Mucosa of gallbladder (tissue), 1 donor: ENCODE data around the gene AGAP3. TPM values are rescaled to one million over a fixed set of nuclear protein-coding genes. Genes with fewer than 3 reads are reported as not detected.

ENCODE experiments used
- DNase-seq: peaks from one replicate; pipeline ENCODE4 v3.0.0-alpha.2; 2020; ENCODE audit warnings: low spot score
- total RNA-seq: library from RNA; stranded (reverse); gene quantifications from one replicate; pipeline ENCODE4 v1.2.1, GENCODE V29; 2021
- donor health status: DM: no; HTN: no; CAD: no.

AGAP3 gene
- total RNA-seq, 1 donor from 2014 or later = 98.4 TPM

- DNase-seq = no peak
Measured at GRCh38 chr7:151123158-151123821, 37.0 kb downstream of the AGAP3 start.

- DNase-seq = peak; percentile 88
Measured at GRCh38 chr7:151123822-151124464, 37.7 kb downstream of the AGAP3 start.

GRCh38 chr7:151124481-151124880 is 38.2 kb downstream of the AGAP3 start:
- DNase-seq = no peak

GRCh38 chr7:151124899-151125399 is 38.7 kb downstream of the AGAP3 start:
- no peak for DNase-seq

- DNase-seq = peak; percentile 38
Measured at GRCh38 chr7:151125470-151125845, 39.2 kb downstream of the AGAP3 start.

GRCh38 chr7:151125846-151126481 is 39.7 kb downstream of the AGAP3 start:
- DNase-seq = no peak

GRCh38 chr7:151126491-151127137 is 40.3 kb downstream of the AGAP3 start:
- peak; percentile 74 for DNase-seq

GRCh38 chr7:151128144-151128543 is 41.9 kb downstream of the AGAP3 start:
- DNase-seq = no peak

GRCh38 chr7:151128716-151129115 is 42.4 kb downstream of the AGAP3 start:
- no peak for DNase-seq

GRCh38 chr7:151129117-151129959 is 43.1 kb downstream of the AGAP3 start:
- peak; percentile 27 for DNase-seq

- DNase-seq = no peak
Measured at GRCh38 chr7:151129960-151130591, 43.8 kb downstream of the AGAP3 start.

GRCh38 chr7:151130741-151131157 is 44.5 kb downstream of the AGAP3 start:
- no peak for DNase-seq

GRCh38 chr7:151131224-151131591 is 44.9 kb downstream of the AGAP3 start:
- DNase-seq = no peak

- no peak for DNase-seq
Measured at GRCh38 chr7:151131592-151132293, 45.5 kb downstream of the AGAP3 start.

- DNase-seq = no peak
Measured at GRCh38 chr7:151132461-151133205, 46.4 kb downstream of the AGAP3 start.

- DNase-seq = no peak
Measured at GRCh38 chr7:151133266-151133985, 47.2 kb downstream of the AGAP3 start.

- no peak for DNase-seq
Measured at GRCh38 chr7:151133986-151134742, 47.9 kb downstream of the AGAP3 start.
